C4-2B (cell line): ENCODE data around the gene XG.

Experiments
- CTCF ChIP-seq: fragments of 450-650 bp; conservative IDR thresholded peaks from 2 replicates; pipeline ENCODE4 v1.5.1; 2017; ENCODE audit warnings: mild to moderate bottlenecking
- ZFX ChIP-seq: fragments of 450-650 bp; IDR thresholded peaks from 2 replicates; pipeline ENCODE4 v1.6.1; 2017

GRCh38 chrX:2782171-2782570 lies 30.3 kb downstream of the XG start:
- no peak for TF ChIP-seq CTCF
- no peak for TF ChIP-seq ZFX
